IMR-90 (cell line): Measurements from ENCODE around the gene ESYT1. TPM values are rescaled to one million over a fixed set of nuclear protein-coding genes. Genes with fewer than 3 reads are reported as not detected.

Experiments used
- ATAC-seq: fragments of 200-7000 bp; cut with Tn5 transposase; 2 replicates; pipeline ENCODE4 v1.9.1; 2020; ENCODE audit warnings: low read depth, mild to moderate bottlenecking, moderate library complexity
- BruUV-seq: library from RNA; stranded (reverse); fragments of 400-500 nt; replicated peaks from 2 replicates; lab custom pipeline; 2021; lab: Mats Ljungman, UMichigan
- CTCF ChIA-PET: fragments of 300-600 bp; formaldehyde crosslinking; extraction: SDS; loops from one replicate; lab custom pipeline; 2021; ENCODE audit warnings: antibody characterized with exemption; lab: Yijun Ruan, JAX
- POLR2A ChIA-PET: fragments of 300-600 bp; sonication (Branson Sonifier 250); formaldehyde crosslinking; loops from one replicate; lab custom pipeline; 2022; ENCODE audit warnings: antibody characterized with exemption; ENCODE audit not compliant: unreplicated experiment; lab: Charles Lee
- DNase-seq: peaks from one replicate; pipeline ENCODE4 v3.0.0; 2013
- H2AFZ ChIP-seq: replicated peaks from 2 replicates; pipeline ENCODE3; 2013; ENCODE audit warnings: low read length, mild to moderate bottlenecking; ENCODE audit not compliant: poor library complexity
- H2AK5ac ChIP-seq: 2 replicates; pipeline ENCODE4 v1.6.1; 2013; ENCODE audit warnings: low read depth, low read length, inconsistent platforms
- H2AK9ac ChIP-seq: replicated peaks from 2 replicates; pipeline ENCODE3; 2013; ENCODE audit warnings: mild to moderate bottlenecking, low read depth, low read length, moderate library complexity; ENCODE audit not compliant: poor library complexity
- H2BK120ac ChIP-seq: 2 replicates; pipeline ENCODE4 v1.6.1; 2013; ENCODE audit warnings: low read depth, low read length, inconsistent platforms
- H2BK15ac ChIP-seq: 3 replicates; pipeline ENCODE4 v1.6.1; 2013; ENCODE audit warnings: low read depth, low read length, inconsistent platforms
- H2BK20ac ChIP-seq: 2 replicates; pipeline ENCODE4 v1.6.1; 2013; ENCODE audit warnings: low read depth, mild to moderate bottlenecking, inconsistent platforms, low read length, moderate library complexity
- H2BK5ac ChIP-seq: 2 replicates; pipeline ENCODE4 v1.6.1; 2013; ENCODE audit warnings: mild to moderate bottlenecking, low read depth, low read length, inconsistent platforms; ENCODE audit not compliant: poor library complexity, severe bottlenecking
- H3K14ac ChIP-seq: replicated peaks from 2 replicates; pipeline ENCODE4 v1.6.1; 2013; ENCODE audit warnings: low read depth, low read length, inconsistent platforms
- H3K18ac ChIP-seq: 2 replicates; pipeline ENCODE4 v1.6.1; 2013; ENCODE audit warnings: low read depth, low read length, control low read depth
- H3K23ac ChIP-seq: 2 replicates; pipeline ENCODE4 v1.6.1; 2013; ENCODE audit warnings: low read depth, low read length, inconsistent platforms
- H3K27ac ChIP-seq: 2 replicates; pipeline ENCODE4 v1.5.1; 2013; ENCODE audit warnings: mild to moderate bottlenecking, control low read depth, low read length; ENCODE audit not compliant: insufficient read depth
- H3K27me3 ChIP-seq: 2 replicates; pipeline ENCODE4 v1.6.1; 2013; ENCODE audit warnings: low read length; ENCODE audit not compliant: control insufficient read depth, insufficient read depth
- H3K36me3 ChIP-seq: 2 replicates; pipeline ENCODE4 v1.6.1; 2013; ENCODE audit warnings: low read length, mixed read lengths; ENCODE audit not compliant: control insufficient read depth, insufficient read depth
- H3K4ac ChIP-seq: 2 replicates; pipeline ENCODE4 v1.6.1; 2013; ENCODE audit warnings: low read depth, low read length, inconsistent platforms
- H3K4me1 ChIP-seq: 2 replicates; pipeline ENCODE4 v1.6.1; 2013; ENCODE audit warnings: low read length, mixed read lengths; ENCODE audit not compliant: control insufficient read depth, insufficient read depth
- H3K4me2 ChIP-seq: 2 replicates; pipeline ENCODE4 v1.6.1; 2013; ENCODE audit warnings: low read depth, mild to moderate bottlenecking, control low read depth, low read length, moderate library complexity
- H3K4me3 ChIP-seq: 2 replicates; pipeline ENCODE4 v1.5.1; 2013; ENCODE audit warnings: low read depth, mild to moderate bottlenecking, control low read depth, low read length, moderate library complexity; ENCODE audit not compliant: insufficient read depth
- H3K56ac ChIP-seq: 2 replicates; pipeline ENCODE4 v1.6.1; 2013; ENCODE audit warnings: low read length, inconsistent platforms; ENCODE audit not compliant: insufficient read depth; ENCODE audit errors: extremely low read depth
- H3K79me1 ChIP-seq, 2 experiments: 2 replicates each; pipeline ENCODE4 v1.6.1; 2013; ENCODE audit warnings: low read length in 2 of 2, inconsistent platforms in 1 of 2, low read depth in 1 of 2
- H3K9ac ChIP-seq: 2 replicates; pipeline ENCODE4 v1.6.1; 2013; ENCODE audit warnings: low read depth, low read length, control low read depth
- H3K9me1 ChIP-seq: 2 replicates; pipeline ENCODE4 v1.6.1; 2013; ENCODE audit warnings: low read length, inconsistent platforms; ENCODE audit not compliant: insufficient read depth
- H3K9me3 ChIP-seq: 2 replicates; pipeline ENCODE4 v1.6.1; 2013; ENCODE audit warnings: low read length; ENCODE audit not compliant: control insufficient read depth, insufficient read depth
- H4K20me1 ChIP-seq: 2 replicates; pipeline ENCODE4 v1.6.1; 2013; ENCODE audit warnings: low read length, inconsistent platforms; ENCODE audit not compliant: insufficient read depth
- H4K5ac ChIP-seq: 2 replicates; pipeline ENCODE4 v1.6.1; 2013; ENCODE audit warnings: mild to moderate bottlenecking, low read depth, low read length, control low read depth
- H4K8ac ChIP-seq, 2 experiments: 2 replicates each; pipeline ENCODE4 v1.6.1; 2013; ENCODE audit warnings: low read depth in 2 of 2, low read length in 2 of 2, control low read depth in 1 of 2, inconsistent platforms in 1 of 2
- H4K91ac ChIP-seq: 2 replicates; pipeline ENCODE4 v1.6.1; 2013; ENCODE audit warnings: low read depth, low read length, inconsistent platforms; ENCODE audit not compliant: insufficient read depth
- BHLHE40 ChIP-seq: fragments of 150-350 bp; IDR thresholded peaks from 2 replicates; pipeline ENCODE4 v1.6.1; 2016; ENCODE audit warnings: mild to moderate bottlenecking, low read depth, low read length
- CEBPB ChIP-seq: IDR thresholded peaks from 2 replicates; pipeline ENCODE4 v1.6.1; 2012; ENCODE audit warnings: low read depth, low read length, improper control_type of control experiment
- FOS ChIP-seq: fragments of 150-350 bp; IDR thresholded peaks from 2 replicates; pipeline ENCODE4 v1.6.1; 2016; ENCODE audit warnings: low read depth, low read length
- MAFK ChIP-seq: IDR thresholded peaks from 2 replicates; pipeline ENCODE4 v1.6.1; 2012; ENCODE audit warnings: low read depth, low read length, improper control_type of control experiment
- MAZ ChIP-seq: IDR thresholded peaks from 2 replicates; pipeline ENCODE4 v1.6.1; 2012; ENCODE audit warnings: low read depth, mild to moderate bottlenecking, low read length, improper control_type of control experiment, moderate library complexity, borderline replicate concordance
- POLR2A ChIP-seq: IDR thresholded peaks from 2 replicates; pipeline ENCODE4 v1.6.1; 2012; ENCODE audit warnings: mild to moderate bottlenecking, low read depth, low read length
- RCOR1 ChIP-seq: IDR thresholded peaks from 2 replicates; pipeline ENCODE4 v1.6.1; 2012; ENCODE audit warnings: mild to moderate bottlenecking, low read length, improper control_type of control experiment; ENCODE audit not compliant: insufficient replicate concordance
- RFX5 ChIP-seq: IDR thresholded peaks from 2 replicates; pipeline ENCODE4 v1.8.0; 2012; ENCODE audit warnings: low read depth, mild to moderate bottlenecking, low read length, moderate library complexity
- SMC3 ChIP-seq: fragments of 150-350 bp; IDR thresholded peaks from 2 replicates; pipeline ENCODE4 v1.6.1; 2016; ENCODE audit warnings: low read depth, mild to moderate bottlenecking, antibody characterized with exemption, low read length, moderate library complexity
- WGBS, 2 experiments: methylation state at CpG; one replicate each; pipeline versions ENCODE4 v1.1.5 to v1.1.7; 2013; ENCODE audit warnings: missing lambda C conversion rate in 2 of 2; ENCODE audit not compliant: insufficient read length in 1 of 2; ENCODE audit errors: extremely low coverage in 2 of 2; 5-methylcytosine and 5-hydroxymethylcytosine counted together
- dilution Hi-C: fragments of 300-500 bp; cut with HindIII; formaldehyde crosslinking; loops from one replicate; pipeline ENCODE4 v1.14.3; 2018; ENCODE audit warnings: low sequenced_read_pairs; ENCODE audit not compliant: unreplicated experiment
- in situ Hi-C: fragments of 300-500 bp; cut with MboI; formaldehyde crosslinking; loops from 3 replicates; pipeline ENCODE4 v1.14.3; 2019; ENCODE audit warnings: low sequenced_read_pairs, inconsistent platforms, mixed read lengths
- intact Hi-C: fragments of 100-400 bp; cut with micrococcal nuclease; formaldehyde crosslinking; loops from 2 replicates; pipeline ENCODE4 v1.10.0; 2022
- polyA plus RNA-seq, 3 experiments: library from polyadenylated mRNA; depleted of rRNA; stranded (reverse); fragments of >200 nt; gene quantifications; 2 replicates each; pipeline ENCODE4 v1.2.3, GENCODE V29; 2012; ENCODE audit warnings: low replicate concordance in 1 of 3
- total RNA-seq: library from RNA; depleted of rRNA; stranded (reverse); fragments of >200 nt; gene quantifications from 2 replicates; pipeline ENCODE4 v1.2.3, GENCODE V29; 2012
- TF ChIP-seq, protein P1 (sequence below): conservative IDR thresholded peaks from 2 replicates; pipeline ENCODE4 v1.5.1; 2012; ENCODE audit warnings: mild to moderate bottlenecking, low read depth, low read length, improper control_type of control experiment
- TF ChIP-seq, protein P2 (sequence below): fragments of 150-350 bp; IDR thresholded peaks from 2 replicates; pipeline ENCODE4 v1.6.1; 2017; ENCODE audit warnings: mild to moderate bottlenecking, antibody characterized with exemption, low read length, low read depth

Gene ESYT1
- total and polyA plus RNA-seq, 2 of the 4 experiments (the other 2 are of a cell fraction) = 150 to 153 TPM

DNA sequence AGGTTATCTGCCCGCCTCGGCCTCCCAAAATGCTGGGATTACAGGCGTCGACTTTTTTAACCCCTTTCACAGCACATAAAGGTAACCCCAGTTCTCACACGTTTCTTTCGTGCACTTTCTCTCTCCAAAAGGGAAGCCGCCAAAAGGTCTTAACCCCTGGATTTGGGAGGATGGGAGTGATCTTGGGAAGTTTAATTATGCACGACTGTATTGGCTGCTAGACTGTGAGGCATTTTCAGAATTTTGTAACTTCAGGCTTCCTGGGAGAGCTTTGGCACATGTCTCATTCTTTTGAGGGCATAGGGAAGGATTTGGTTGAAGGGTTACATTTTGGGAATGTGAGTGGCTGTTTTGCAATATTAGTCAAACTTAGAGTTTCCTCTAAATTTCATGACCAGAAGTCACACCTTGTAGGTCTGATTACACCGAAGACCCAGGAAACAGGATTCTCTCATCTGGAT lies 62.7 kb downstream of the ESYT1 start:
- in situ Hi-C loops (no loop called here), dilution Hi-C loops (no loop called here), intact Hi-C loops (no loop called here)
- 0% methylated on average over 1 of the region's 9 CpGs; no CpG with 5 or more reads in 1 of the 2 experiments for WGBS, 2 experiments
- no peak overlapping the region for H3K56ac ChIP-seq
- peaks cover 19 to 29% of the 10 kb centered on the region in 2 experiments; a peak in 3 of 4 replicates for H3K79me1 ChIP-seq
- TF ChIP-seq, protein P1, sequence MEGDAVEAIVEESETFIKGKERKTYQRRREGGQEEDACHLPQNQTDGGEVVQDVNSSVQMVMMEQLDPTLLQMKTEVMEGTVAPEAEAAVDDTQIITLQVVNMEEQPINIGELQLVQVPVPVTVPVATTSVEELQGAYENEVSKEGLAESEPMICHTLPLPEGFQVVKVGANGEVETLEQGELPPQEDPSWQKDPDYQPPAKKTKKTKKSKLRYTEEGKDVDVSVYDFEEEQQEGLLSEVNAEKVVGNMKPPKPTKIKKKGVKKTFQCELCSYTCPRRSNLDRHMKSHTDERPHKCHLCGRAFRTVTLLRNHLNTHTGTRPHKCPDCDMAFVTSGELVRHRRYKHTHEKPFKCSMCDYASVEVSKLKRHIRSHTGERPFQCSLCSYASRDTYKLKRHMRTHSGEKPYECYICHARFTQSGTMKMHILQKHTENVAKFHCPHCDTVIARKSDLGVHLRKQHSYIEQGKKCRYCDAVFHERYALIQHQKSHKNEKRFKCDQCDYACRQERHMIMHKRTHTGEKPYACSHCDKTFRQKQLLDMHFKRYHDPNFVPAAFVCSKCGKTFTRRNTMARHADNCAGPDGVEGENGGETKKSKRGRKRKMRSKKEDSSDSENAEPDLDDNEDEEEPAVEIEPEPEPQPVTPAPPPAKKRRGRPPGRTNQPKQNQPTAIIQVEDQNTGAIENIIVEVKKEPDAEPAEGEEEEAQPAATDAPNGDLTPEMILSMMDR = no peak
- TF ChIP-seq CEBPB = no peak
- TF ChIP-seq RCOR1 = no peak
- TF ChIP-seq RFX5 = no peak
- TF ChIP-seq FOS = no peak
- no peak for TF ChIP-seq SMC3
- no peak for TF ChIP-seq MAFK
- TF ChIP-seq, protein P2, sequence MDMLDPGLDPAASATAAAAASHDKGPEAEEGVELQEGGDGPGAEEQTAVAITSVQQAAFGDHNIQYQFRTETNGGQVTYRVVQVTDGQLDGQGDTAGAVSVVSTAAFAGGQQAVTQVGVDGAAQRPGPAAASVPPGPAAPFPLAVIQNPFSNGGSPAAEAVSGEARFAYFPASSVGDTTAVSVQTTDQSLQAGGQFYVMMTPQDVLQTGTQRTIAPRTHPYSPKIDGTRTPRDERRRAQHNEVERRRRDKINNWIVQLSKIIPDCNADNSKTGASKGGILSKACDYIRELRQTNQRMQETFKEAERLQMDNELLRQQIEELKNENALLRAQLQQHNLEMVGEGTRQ = no peak
- TF ChIP-seq BHLHE40 = no peak
- no peak for TF ChIP-seq POLR2A
- TF ChIP-seq MAZ = no peak
- ATAC-seq (no peak), DNase-seq (no peak)
- no peaks in the 10 kb centered on the region for H3K27me3 ChIP-seq
- POLR2A ChIA-PET = no interaction called here
- CTCF ChIA-PET = interaction anchor here (2.5 kb wide), 1 partner anchor 31 kb away, joined by 22 read pairs; the partner anchor contains the start of gene RNF41
- H2BK5ac ChIP-seq = no peak overlapping the region
- H3K9ac ChIP-seq = no peak overlapping the region
- H3K14ac ChIP-seq = no peak overlapping the region
- H2BK120ac ChIP-seq = no peak overlapping the region
- peaks cover 7% of the 10 kb centered on the region for H3K4me1 ChIP-seq
- H4K20me1 ChIP-seq = peaks cover 14% of the 10 kb centered on the region; the same call in 1 of the 2 replicates
- H3K4ac ChIP-seq = no peak overlapping the region; the same call in 1 of the 2 replicates
- no peaks in the 10 kb centered on the region for H3K9me3 ChIP-seq
- H4K91ac ChIP-seq = no peak overlapping the region
- H3K36me3 ChIP-seq = peaks cover 5% of the 10 kb centered on the region
- peak overlapping the region; percentile 9 for H2AFZ ChIP-seq
- H2AK5ac ChIP-seq = no peak overlapping the region
- no peak overlapping the region for H4K5ac ChIP-seq
- peak overlapping the region in 1 of 2 experiments; percentile 12; a peak in 1 of 4 replicates for H4K8ac ChIP-seq
- H2AK9ac ChIP-seq = no peak overlapping the region
- BruUV-seq = no TSS peak
- H3K4me2 ChIP-seq = peak overlapping the region; percentile 24; the same call in 1 of the 2 replicates
- peaks cover 5% of the 10 kb centered on the region; the same call in 1 of the 2 replicates for H3K9me1 ChIP-seq
- 0 out of 2 replicates have a peak overlapping the region, but pooled peaks have one; percentile 20 for H2BK20ac ChIP-seq
- H3K27ac ChIP-seq = no peak overlapping the region
- peak overlapping the region; percentile 42; the same call in 1 of the 2 replicates for H3K23ac ChIP-seq
- no peak overlapping the region for H2BK15ac ChIP-seq
- H3K18ac ChIP-seq = no peak overlapping the region
- H3K4me3 ChIP-seq = no peak overlapping the region
